ENCODE results near the gene LIN7B.

Gene LIN7B

DNA sequence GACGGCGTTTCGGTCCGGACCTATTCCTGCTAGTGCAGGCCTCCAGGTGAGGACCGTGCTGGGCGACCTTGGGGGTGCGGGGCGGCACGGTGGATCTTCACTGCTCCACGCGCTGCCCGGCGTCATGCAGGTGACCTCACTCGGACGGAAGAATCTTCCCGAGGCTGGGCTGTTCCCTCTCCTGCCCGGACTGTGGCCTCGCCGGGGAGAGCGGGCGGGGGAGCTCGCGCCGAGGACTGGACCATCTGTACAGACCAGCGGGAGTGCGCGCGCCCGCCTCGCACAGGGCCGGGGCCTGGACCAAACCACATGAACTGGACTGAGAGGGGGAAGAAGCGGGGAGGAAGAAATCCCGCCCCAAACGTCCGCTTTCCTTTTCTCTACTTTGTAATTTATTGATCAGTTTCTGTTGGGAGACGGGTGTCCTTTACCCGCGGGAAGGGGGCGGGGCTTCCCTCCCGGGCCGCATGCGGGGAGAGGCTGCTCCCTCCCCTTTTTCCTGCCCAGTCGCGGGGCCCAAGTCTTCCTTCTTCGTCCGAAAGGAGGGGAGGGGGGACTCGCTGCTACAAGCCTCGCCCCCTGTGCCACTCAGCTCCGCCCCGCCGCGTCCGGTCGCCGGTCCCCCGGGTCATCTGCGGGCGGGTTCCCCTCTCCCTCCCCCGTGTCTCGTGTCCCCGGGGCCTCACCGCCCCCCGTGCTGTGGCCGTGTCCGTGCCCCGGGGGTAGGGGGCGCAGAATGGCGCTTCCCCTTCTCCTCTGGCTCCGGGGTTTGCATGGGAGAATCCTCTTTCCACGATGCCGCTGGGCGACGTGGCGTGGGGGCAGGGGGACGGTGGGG lies 36.2 kb downstream of the LIN7B start:
- H3K4me3 ChIP-seq (ENCODE audit: low read depth, low read length): peak overlapping the region; percentile 75
- TF ChIP-seq, protein P1, sequence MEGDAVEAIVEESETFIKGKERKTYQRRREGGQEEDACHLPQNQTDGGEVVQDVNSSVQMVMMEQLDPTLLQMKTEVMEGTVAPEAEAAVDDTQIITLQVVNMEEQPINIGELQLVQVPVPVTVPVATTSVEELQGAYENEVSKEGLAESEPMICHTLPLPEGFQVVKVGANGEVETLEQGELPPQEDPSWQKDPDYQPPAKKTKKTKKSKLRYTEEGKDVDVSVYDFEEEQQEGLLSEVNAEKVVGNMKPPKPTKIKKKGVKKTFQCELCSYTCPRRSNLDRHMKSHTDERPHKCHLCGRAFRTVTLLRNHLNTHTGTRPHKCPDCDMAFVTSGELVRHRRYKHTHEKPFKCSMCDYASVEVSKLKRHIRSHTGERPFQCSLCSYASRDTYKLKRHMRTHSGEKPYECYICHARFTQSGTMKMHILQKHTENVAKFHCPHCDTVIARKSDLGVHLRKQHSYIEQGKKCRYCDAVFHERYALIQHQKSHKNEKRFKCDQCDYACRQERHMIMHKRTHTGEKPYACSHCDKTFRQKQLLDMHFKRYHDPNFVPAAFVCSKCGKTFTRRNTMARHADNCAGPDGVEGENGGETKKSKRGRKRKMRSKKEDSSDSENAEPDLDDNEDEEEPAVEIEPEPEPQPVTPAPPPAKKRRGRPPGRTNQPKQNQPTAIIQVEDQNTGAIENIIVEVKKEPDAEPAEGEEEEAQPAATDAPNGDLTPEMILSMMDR (IDR thresholded peaks at IDR 0.05; ENCODE audit: low read depth, low read length): no peak

DNA sequence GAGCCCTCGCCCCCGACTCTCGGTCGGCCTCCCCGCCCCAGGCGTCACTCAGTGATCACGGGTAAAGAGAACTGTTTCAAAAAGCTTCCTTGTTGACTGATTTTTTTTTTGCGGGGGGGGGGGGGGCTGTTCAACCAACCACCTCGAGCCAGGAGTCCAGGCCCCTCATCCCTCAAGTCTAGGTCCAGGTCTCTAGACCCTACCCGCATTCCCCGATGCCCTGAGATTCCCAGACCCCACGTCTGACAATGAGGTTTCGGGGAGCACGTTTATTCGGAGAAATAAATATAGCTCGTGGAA lies 36.7 kb downstream of the LIN7B start:
- TF ChIP-seq, protein P1 (IDR thresholded peaks at IDR 0.05; ENCODE audit: low read depth, low read length): no peak

DNA sequence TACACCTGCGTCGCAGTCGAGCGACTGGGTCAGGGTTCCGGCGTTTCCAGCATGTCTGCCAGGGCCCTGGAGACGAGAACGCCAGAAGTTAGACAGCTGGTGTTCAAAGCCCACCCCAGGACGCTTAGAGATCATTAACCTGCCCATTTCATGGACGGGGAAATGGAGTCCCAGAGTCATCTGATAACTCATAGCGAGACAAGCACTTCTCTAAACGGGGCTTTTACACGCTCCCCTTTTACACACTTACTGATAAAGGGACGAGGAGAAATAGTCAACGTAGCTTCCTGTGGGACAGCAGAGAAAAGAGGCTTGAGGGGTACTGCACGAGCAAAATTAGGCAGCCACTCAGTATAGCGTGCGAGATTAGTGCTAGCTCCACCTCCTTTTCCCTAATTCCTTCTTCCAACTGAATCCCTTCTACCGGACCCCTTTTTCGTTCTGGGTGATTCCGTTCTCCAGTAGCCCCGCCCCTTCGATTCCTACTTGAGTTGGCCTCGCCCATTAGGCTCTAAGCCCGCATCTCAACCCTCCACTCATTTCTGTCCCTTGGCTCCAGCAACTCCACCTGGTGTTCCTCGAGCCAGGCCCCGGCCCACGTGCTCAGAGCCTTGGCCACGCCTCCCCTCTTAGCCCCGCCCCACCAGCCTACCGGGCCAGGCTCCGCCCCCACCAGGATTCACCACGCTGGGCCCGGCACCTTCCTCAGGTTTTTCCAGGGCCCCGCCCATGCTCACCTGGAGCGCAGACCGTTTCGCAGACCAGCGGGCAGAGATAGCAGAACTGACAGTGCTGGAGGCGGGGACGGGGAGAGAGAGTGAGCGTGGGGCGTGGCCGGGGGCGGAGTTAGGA lies 37.3 kb downstream of the LIN7B start:
- TF ChIP-seq, protein P1 (IDR thresholded peaks at IDR 0.05; ENCODE audit: low read depth, low read length): no peak
- no peak overlapping the region for H3K4me3 ChIP-seq (ENCODE audit: low read depth, low read length)

More for the DNA sequence above, 36.7 kb downstream of the LIN7B start:
- peak overlapping the region; percentile 75 for H3K4me3 ChIP-seq (ENCODE audit: low read depth, low read length)

DNA sequence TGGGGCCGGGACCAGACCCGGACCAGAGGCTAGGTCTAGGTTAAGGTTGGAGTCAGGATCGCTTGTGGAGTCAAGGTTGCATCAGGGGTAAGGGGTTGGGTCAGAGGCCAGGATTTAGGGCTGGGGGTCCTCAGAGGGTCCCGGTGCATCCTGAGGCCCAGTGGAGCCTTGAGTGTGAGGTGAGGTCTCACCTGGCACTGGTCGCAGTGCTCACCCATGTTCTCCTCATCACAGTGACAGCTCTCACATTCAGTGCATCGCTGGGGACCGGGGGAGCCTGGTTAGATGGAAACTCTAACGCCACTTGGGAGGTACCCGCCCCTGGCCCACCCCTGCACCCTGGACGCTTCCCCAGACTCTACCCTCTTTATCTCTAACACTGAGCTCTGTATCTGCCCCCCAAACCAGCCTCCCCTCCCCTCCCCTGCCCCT lies 38.0 kb downstream of the LIN7B start:
- TF ChIP-seq, protein P1 (IDR thresholded peaks at IDR 0.05; ENCODE audit: low read depth, low read length): no peak
- no peak overlapping the region for H3K4me3 ChIP-seq (ENCODE audit: low read depth, low read length)

DNA sequence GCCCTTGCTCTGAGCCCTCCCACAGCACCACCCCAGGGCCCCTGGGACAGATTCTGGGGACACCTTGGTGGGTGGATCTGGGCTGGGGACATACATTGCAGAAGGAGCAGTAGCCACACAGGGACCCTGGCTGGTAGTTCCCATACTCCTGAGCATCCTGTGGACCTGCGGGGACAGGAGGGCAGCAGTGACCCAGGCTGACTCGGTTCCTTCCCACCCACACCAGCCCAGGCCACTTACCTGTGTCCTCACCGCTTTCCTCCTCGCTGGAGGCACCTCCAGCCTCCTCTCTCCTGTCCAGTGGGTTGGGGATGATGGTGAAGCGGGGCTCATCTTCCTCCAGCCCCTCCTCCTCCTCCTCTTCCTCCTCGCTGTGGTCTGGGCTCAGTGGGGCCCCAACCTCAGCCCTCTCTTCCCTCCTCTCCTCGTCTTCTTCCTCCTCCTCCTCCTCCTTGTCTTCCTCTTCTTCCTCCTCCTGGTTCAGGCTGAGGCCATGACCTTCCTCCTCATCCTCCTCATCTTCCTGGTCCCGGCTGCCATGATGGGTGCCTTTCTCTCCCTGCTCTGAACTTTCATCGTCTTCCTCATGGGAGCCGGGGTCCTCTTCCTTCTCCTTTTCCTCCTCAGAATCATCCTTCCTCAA lies 39.1 kb downstream of the LIN7B start:
- no peak overlapping the region for H3K4me3 ChIP-seq (ENCODE audit: low read depth, low read length)
- TF ChIP-seq, protein P1 (IDR thresholded peaks at IDR 0.05; ENCODE audit: low read depth, low read length): no peak

DNA sequence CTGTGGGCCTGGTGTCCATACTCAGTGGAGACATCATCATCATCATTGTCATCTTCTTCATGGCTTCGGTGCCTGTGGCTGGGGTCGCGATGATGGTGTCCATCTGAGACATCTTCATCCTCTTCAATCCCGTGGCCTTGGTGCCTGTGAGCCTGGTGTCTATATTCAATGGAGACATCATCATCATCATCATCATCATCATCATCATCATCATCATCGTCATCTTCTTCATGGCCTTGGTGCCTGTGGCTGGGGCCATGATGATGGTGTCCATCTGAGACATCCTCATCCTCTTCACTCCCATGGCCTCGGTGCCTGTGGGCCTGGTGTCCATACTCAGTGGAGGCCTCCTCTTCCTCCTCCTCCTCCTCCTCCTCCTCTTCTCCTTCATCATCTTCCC lies 40.1 kb downstream of the LIN7B start:
- H3K4me3 ChIP-seq (ENCODE audit: low read depth, low read length): no peak overlapping the region
- TF ChIP-seq, protein P1 (IDR thresholded peaks at IDR 0.05; ENCODE audit: low read depth, low read length): no peak

All from WI38 (cell line).